ENCODE measurements around the gene NUP210.
"Not testable (repeated sequence)": the region's sequence is repeated elsewhere in the genome, so short reads cannot be mapped to it uniquely, and the experiment has no call there.

NUP210 gene

GRCh38 chr3:13451301-13451673, 31.2 kb upstream of the NUP210 start:
- H3K4me3 ChIP-seq (IDR thresholded peaks at IDR 0.05; ENCODE audit: insufficient read depth, low read depth, low read length): no peak overlapping the region
- H3K4me2 ChIP-seq: peak overlapping the region; percentile 75
- no peaks in the 10 kb centered on the region for H3K36me3 ChIP-seq (ENCODE audit: insufficient read depth)
- no peaks in the 10 kb centered on the region for H3K27me3 ChIP-seq (ENCODE audit: insufficient read depth, low read depth)
- no peak for TF ChIP-seq CTCF (conservative IDR thresholded peaks at IDR 0.05; ENCODE audit: low read depth, low read length)
- H4K20me1 ChIP-seq (ENCODE audit: insufficient read depth): no peaks in the 10 kb centered on the region
- H2AFZ ChIP-seq (ENCODE audit: low read depth): peak overlapping the region; percentile 76
- H3K27ac ChIP-seq: peak overlapping the region; percentile 65
- no peaks in the 10 kb centered on the region for H3K79me2 ChIP-seq (ENCODE audit: insufficient read depth, low read depth)
- peaks cover 17% of the 10 kb centered on the region for H3K4me1 ChIP-seq (ENCODE audit: low read depth, poor library complexity, severe bottlenecking)
- peak overlapping the region; percentile 35; the same call in 1 of the 2 replicates for H3K9ac ChIP-seq

- not testable (repeated sequence) for H3K79me2 ChIP-seq (ENCODE audit: insufficient read depth, low read depth); H3K4me2 ChIP-seq; H3K27ac ChIP-seq; H3K4me1 ChIP-seq (ENCODE audit: low read depth, poor library complexity, severe bottlenecking); H4K20me1 ChIP-seq (ENCODE audit: insufficient read depth); H3K9ac ChIP-seq; H2AFZ ChIP-seq (ENCODE audit: low read depth); H3K27me3 ChIP-seq (ENCODE audit: insufficient read depth, low read depth); H3K4me3 ChIP-seq (IDR thresholded peaks at IDR 0.05; ENCODE audit: insufficient read depth, low read depth, low read length); H3K36me3 ChIP-seq (ENCODE audit: insufficient read depth)
Observed at GRCh38 chr3:13442882-13443281, 22.8 kb upstream of the NUP210 start.

- H3K9ac ChIP-seq: no peak overlapping the region
- no peak for TF ChIP-seq CTCF (conservative IDR thresholded peaks at IDR 0.05; ENCODE audit: low read depth, low read length)
Observed at GRCh38 chr3:13440204-13440817, 20.2 kb upstream of the NUP210 start.

DNA sequence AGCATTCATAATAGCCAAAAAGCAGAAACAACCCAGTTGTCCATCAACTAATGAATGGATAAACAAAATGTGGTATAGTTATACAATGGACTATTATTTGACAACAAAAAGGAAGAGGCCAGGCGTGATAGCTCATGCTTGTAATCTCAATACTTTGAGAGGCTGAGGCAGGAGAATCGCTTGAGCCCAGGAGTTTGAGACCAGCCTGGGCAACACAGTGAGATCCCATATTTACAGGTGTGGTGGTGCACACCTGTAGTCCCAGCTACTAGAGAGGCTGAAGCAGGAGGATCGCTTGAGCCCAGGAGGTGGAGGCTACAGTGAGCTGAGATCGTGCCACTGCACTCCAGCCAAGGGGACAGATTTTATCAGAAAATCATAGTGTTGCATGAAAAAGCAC, 16.1 kb upstream of the NUP210 start:
- H3K4me3 ChIP-seq (IDR thresholded peaks at IDR 0.05; ENCODE audit: insufficient read depth, low read depth, low read length); H3K79me2 ChIP-seq (ENCODE audit: insufficient read depth, low read depth); H3K9ac ChIP-seq: not testable (repeated sequence)

More at GRCh38 chr3:13440204-13440817, 20.2 kb upstream of the NUP210 start:
- Histone ChIP-seq H3K4me1 (ENCODE audit: low read depth, poor library complexity, severe bottlenecking) (no peaks in the 10 kb centered on the region), H3K79me2 (ENCODE audit: insufficient read depth, low read depth) (no peaks in the 10 kb centered on the region), H3K4me3 (IDR thresholded peaks at IDR 0.05; ENCODE audit: insufficient read depth, low read depth, low read length) (no peak overlapping the region), H3K36me3 (ENCODE audit: insufficient read depth) (no peaks in the 10 kb centered on the region), H2AFZ (ENCODE audit: low read depth) (no peak overlapping the region), H3K27ac (no peak overlapping the region), H3K4me2 (no peak overlapping the region), H3K27me3 (ENCODE audit: insufficient read depth, low read depth) (no peaks in the 10 kb centered on the region), H4K20me1 (ENCODE audit: insufficient read depth) (no peaks in the 10 kb centered on the region)

GRCh38 chr3:13433912-13434311, 13.8 kb upstream of the NUP210 start:
- no peaks in the 10 kb centered on the region for H3K4me1 ChIP-seq (ENCODE audit: low read depth, poor library complexity, severe bottlenecking)
- H3K27me3 ChIP-seq (ENCODE audit: insufficient read depth, low read depth): no peaks in the 10 kb centered on the region
- no peak overlapping the region for H3K4me2 ChIP-seq
- H3K9ac ChIP-seq: no peak overlapping the region
- no peak overlapping the region for H2AFZ ChIP-seq (ENCODE audit: low read depth)
- no peaks in the 10 kb centered on the region for H3K36me3 ChIP-seq (ENCODE audit: insufficient read depth)
- H3K79me2 ChIP-seq (ENCODE audit: insufficient read depth, low read depth): no peaks in the 10 kb centered on the region
- TF ChIP-seq CTCF (conservative IDR thresholded peaks at IDR 0.05; ENCODE audit: low read depth, low read length): no peak
- H4K20me1 ChIP-seq (ENCODE audit: insufficient read depth): no peaks in the 10 kb centered on the region
- H3K27ac ChIP-seq: no peak overlapping the region
- no peak overlapping the region for H3K4me3 ChIP-seq (IDR thresholded peaks at IDR 0.05; ENCODE audit: insufficient read depth, low read depth, low read length)

More for the DNA sequence above, 16.1 kb upstream of the NUP210 start:
- H4K20me1 ChIP-seq (ENCODE audit: insufficient read depth); H3K27me3 ChIP-seq (ENCODE audit: insufficient read depth, low read depth); H3K36me3 ChIP-seq (ENCODE audit: insufficient read depth); H3K4me2 ChIP-seq; H2AFZ ChIP-seq (ENCODE audit: low read depth); H3K27ac ChIP-seq; H3K4me1 ChIP-seq (ENCODE audit: low read depth, poor library complexity, severe bottlenecking): not testable (repeated sequence)
